ENCODE measurements around the gene MAD1L1.

DNA sequence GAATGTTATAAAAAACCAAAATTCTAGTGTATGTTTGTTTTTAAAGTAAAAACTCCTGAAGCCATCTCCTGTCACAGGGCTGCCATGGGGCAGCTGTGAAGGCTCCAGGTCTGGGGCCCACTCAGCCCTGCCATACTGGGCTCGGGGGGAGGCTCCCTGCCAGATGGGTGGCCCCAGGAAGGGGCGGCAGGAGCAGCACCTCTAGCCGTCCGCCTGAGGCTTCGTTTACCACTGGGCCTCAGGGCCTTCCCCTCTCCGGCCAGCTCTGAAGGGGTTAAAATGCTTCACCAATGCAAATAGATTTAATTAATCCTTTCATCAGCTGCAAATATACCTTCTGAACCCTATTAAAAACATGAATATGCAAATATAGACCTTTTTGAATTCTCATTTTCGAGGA is 423.7 kb downstream of the MAD1L1 start:
- TF ChIP-seq RXRA (CRISPR knock-in tag; IDR thresholded peaks at IDR 0.05) = no peak
- no peak for TF ChIP-seq CHD2 (IDR thresholded peaks at IDR 0.05; ENCODE audit: low read depth, low read length)
- no peak for TF ChIP-seq ZSCAN30 (CRISPR knock-in tag; IDR thresholded peaks at IDR 0.05)
- TF ChIP-seq SMARCC2 (IDR thresholded peaks at IDR 0.05) = no peak
- TF ChIP-seq, protein P1, sequence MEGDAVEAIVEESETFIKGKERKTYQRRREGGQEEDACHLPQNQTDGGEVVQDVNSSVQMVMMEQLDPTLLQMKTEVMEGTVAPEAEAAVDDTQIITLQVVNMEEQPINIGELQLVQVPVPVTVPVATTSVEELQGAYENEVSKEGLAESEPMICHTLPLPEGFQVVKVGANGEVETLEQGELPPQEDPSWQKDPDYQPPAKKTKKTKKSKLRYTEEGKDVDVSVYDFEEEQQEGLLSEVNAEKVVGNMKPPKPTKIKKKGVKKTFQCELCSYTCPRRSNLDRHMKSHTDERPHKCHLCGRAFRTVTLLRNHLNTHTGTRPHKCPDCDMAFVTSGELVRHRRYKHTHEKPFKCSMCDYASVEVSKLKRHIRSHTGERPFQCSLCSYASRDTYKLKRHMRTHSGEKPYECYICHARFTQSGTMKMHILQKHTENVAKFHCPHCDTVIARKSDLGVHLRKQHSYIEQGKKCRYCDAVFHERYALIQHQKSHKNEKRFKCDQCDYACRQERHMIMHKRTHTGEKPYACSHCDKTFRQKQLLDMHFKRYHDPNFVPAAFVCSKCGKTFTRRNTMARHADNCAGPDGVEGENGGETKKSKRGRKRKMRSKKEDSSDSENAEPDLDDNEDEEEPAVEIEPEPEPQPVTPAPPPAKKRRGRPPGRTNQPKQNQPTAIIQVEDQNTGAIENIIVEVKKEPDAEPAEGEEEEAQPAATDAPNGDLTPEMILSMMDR (CRISPR knock-in tag; IDR thresholded peaks at IDR 0.05) = no peak
- TF ChIP-seq, protein P2, sequence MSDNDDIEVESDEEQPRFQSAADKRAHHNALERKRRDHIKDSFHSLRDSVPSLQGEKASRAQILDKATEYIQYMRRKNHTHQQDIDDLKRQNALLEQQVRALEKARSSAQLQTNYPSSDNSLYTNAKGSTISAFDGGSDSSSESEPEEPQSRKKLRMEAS (IDR thresholded peaks at IDR 0.05) = no peak

Measured in HepG2 (cell line).